ENCODE results near the gene SLC20A1.
A peak's percentile ranks its signal among the peaks of the same experiment; 100 is the strongest.
"Not testable (repeated sequence)": the region's sequence is repeated elsewhere in the genome, so short reads cannot be mapped to it uniquely, and the experiment has no call there.

SLC20A1 gene

GRCh38 chr2:112645310-112646101 lies at the start of gene SLC20A1:
SLC20A1 (plus strand) TSS chr2:112645939; CDS start chr2:112646829, 890 bp downstream.
- peak; percentile 26 for DNase-seq

DNA sequence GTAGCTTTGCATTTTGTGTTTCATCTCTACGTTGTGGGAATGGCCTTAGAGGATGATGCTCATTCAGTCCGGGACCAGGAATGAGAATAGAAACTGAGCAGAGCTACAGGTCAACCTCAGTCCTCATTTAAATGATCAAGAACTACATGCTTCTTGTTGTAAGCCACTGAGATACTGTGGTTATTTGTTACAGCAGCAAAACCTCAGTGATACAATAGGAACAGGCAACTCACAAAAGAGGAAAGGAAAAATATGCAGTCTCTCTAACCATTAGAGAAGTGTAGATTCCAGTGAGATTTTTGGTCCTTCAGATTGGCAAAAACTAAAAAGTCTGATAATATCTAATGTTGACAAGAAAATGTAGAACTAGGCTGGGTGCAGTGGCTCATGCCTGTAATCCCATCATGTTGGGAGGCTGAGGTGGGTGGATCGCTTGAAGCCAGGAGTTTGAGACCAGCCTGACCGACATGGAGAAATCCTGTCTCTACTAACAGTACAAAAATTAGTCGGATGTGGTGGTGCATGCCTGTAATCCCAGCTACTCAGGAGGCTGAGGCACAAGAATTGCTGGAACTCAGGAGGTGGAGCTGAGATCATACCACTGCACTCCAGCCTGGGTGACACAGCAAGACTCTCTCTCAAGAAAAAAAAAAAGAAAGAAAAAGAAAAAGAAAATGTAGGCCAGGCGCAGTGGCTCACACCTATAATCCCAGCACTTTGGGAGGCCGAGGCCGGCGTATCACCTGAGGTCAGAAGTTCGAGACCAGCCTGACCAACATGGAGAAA lies 48.0 kb upstream of the SLC20A1 start:
- no peak for DNase-seq

DNA sequence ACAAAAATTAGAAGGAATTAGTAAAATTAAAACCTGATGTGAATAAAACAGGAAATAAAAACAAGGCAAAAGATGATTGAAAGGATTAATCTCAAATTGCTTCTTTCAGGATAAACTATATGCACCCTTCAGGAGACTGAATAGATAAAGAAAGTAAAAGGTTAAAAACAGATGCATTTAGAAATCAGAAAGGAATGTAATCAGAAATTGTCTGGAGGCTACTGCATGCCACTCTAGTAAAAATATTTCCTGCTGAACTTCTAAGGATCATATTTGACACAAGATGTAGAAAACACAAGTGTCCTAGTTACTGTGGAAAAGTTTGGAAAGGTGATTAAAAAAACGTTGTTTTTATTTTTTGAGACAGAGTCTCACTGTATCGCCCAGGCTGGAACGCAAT lies 45.1 kb upstream of the SLC20A1 start:
- DNase-seq, result no peak

GRCh38 chr2:112601754-112602153 lies 44.0 kb upstream of the SLC20A1 start:
- no peak for DNase-seq

GRCh38 chr2:112602917-112603316 lies 42.8 kb upstream of the SLC20A1 start:
- DNase-seq, result no peak

DNA sequence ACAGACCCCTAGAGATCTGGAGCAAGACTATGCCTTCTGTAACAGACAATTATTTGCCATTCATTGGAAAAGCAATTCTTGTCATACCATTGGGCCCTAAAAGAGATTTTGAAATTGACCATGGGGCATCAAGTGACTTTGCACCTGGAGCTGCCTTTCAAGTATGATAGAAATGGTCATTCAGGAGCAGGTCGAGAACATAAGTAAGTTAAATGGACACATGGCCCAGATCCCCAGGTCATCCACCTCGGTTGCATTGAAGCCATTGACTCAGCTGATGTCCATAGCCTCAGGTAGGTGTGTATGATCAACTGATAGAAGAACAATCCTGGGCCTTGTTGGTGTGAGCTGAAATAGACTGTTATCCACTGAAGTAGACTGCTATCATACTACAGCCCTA lies 42.0 kb upstream of the SLC20A1 start:
- no peak for DNase-seq

DNA sequence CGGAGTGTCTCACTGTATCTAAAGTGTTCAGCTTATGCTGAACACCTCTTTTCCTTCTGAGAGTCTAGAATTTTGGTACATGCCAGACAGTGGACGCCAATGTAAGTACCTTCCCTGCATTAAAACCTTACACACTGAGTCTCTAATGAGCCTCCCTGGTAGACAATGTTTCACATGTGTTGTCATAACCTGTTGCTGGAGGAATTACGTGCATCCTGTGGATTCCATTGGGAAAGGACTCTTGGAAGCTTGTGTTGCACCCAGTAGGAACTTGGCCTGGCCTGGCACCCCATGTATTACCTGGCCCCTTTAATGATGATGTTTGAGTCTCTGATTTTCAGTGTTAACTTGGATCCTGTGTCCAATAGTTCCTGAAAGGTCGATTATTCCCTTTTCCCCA lies 40.8 kb upstream of the SLC20A1 start:
- DNase-seq, result no peak

- no peak for DNase-seq
Observed at GRCh38 chr2:112605926-112606325, 39.8 kb upstream of the SLC20A1 start.

DNA sequence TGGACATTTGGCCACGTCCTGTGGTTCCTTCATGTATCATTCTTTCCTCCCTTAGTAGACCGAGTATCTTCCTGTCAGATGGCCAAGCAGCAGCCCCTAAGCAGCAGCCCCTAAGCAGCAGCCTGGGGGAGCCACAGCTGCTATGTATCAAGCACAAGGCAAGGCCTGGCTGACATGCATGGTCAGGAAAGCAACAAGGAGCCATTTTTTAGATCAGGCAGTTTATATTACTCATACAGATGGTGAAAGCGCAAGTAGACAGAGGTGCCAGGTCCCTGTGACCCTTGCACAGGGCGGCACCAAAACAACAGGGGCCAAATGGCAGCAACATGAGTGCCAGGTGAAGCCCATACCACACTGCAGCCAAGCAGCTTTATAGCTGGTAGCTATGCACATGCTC lies 39.2 kb upstream of the SLC20A1 start:
- DNase-seq, result no peak

GRCh38 chr2:112607680-112608438 lies 37.9 kb upstream of the SLC20A1 start:
- DNase-seq, result no peak

- not testable (repeated sequence) for DNase-seq
Observed at GRCh38 chr2:112609320-112609719, 36.4 kb upstream of the SLC20A1 start.

GRCh38 chr2:112612283-112612682 lies 33.5 kb upstream of the SLC20A1 start:
- DNase-seq, result not testable (repeated sequence)

DNA sequence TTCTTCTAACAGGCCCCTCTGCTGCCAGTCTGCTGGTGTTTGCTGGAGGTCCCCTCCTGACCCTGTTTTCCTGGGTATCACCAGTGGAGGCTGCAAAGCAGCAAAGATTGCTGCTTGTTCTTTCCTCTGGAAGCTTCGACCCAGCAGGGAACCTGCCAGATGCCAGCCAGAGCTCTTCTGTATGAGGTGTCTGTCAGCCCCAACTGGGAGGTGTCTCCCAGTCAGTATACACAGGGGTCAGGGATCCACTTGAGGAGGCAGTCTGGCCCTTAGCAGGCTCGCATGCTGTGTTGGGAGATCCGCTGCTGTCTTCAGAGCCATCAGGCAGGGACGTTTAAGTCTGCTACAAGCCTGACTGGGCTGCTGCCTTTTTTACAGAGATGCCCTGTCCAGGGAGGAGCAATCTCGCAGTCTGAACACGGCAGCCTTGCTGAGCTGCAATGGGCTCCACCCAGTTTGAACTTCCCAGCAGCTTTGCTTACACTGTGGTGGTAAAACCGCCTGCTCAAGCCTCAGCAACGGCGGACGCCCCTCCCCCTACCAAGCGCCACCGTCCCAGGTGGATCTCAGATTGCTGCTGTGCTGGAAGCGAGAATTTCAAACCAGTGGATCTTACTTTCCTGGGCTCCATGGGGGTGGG lies 31.4 kb upstream of the SLC20A1 start:
- DNase-seq, result no peak

DNA sequence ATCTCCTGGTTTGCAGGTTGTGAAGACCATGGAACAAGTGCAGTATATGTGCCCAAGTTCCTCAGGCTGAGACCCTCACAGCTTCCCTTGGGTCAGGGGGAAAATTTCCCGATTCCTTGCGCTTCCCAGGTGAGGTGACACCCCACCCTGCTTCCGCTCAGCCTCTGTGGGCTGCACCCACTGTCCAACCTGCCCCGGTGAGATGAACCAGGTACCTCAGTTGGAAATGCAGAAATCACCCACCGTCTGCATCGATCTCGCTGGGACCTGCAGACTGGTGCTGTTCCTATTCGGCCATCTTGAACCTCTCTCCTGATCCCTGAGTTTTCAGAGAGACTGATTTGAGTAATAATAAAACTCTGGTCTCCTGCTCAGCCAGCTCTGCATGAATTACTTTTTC lies 30.7 kb upstream of the SLC20A1 start:
- DNase-seq, result no peak

GRCh38 chr2:112615798-112616197 lies 29.9 kb upstream of the SLC20A1 start:
- DNase-seq, result not testable (repeated sequence)

GRCh38 chr2:112618383-112618782 lies 27.4 kb upstream of the SLC20A1 start:
- DNase-seq, result no peak

- no peak for DNase-seq
Observed at GRCh38 chr2:112621790-112622527, 23.8 kb upstream of the SLC20A1 start.

GRCh38 chr2:112622528-112622849 lies 23.2 kb upstream of the SLC20A1 start:
- no peak for DNase-seq

GRCh38 chr2:112623913-112624777 lies 21.6 kb upstream of the SLC20A1 start:
- no peak for DNase-seq

- no peak for DNase-seq
Observed at GRCh38 chr2:112625474-112626114, 20.1 kb upstream of the SLC20A1 start.

DNA sequence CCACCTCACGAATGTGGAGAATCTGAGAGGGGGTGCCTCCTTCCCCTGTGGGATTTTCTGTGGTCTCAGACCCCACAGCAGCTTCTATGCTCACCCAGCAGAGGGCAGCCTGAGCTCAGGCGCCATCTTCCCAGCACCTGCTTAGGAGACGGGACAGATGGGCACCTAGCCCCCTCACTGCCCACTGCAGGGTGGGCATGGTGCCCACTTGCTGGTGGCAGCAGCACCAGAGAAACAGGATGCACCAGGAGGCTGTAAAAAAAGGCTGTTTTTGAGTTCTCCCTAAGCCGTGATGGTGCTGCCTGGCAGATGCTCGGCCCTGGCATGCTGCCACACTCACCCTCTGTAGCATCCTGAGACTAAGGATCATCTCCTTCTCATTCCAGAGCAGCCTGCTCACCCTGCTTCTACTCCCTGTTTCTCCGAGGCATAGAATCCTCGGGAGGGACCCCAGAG lies 19.1 kb upstream of the SLC20A1 start:
- peak; percentile 37 for DNase-seq

Measured in NCI-H2029 treated with DMSO at 0.1 percent for 48 hours (cell line).